ENCODE data around the gene SGMS1.

- TF ChIP-seq CTCF (IDR thresholded peaks at IDR 0.05) (no peak), POLR2A (IDR thresholded peaks at IDR 0.05) (no peak)
These were observed 204.7 kb downstream of the SGMS1 start for GRCh38 chr10:50419091-50419490.
